Epithelial cell of proximal tubule (primary cell): ENCODE measurements around the gene IGF1R. TPM values are rescaled to one million over a fixed set of nuclear protein-coding genes. Genes with fewer than 3 reads are reported as not detected.

Experiments
- DNase-seq: peaks from one replicate; pipeline ENCODE4 v3.0.0-alpha.2; 2011; ENCODE audit warnings: low read depth
- H3K4me3 ChIP-seq: 2 replicates; pipeline ENCODE4 v1.5.1; 2011; ENCODE audit warnings: low read depth, mild to moderate bottlenecking, low read length
- total RNA-seq: library from RNA; depleted of rRNA; stranded (reverse); fragments of >200 nt; gene quantifications from 2 replicates; pipeline ENCODE4 v1.2.3, GENCODE V29; 2015
- TF ChIP-seq, protein P1 (sequence below): conservative IDR thresholded peaks from 2 replicates; pipeline ENCODE4 v1.5.1; 2012; ENCODE audit warnings: low read depth, mild to moderate bottlenecking, low read length

The IGF1R gene
- total RNA-seq, 1 donor from 2014 or later = 14.5 TPM

DNA sequence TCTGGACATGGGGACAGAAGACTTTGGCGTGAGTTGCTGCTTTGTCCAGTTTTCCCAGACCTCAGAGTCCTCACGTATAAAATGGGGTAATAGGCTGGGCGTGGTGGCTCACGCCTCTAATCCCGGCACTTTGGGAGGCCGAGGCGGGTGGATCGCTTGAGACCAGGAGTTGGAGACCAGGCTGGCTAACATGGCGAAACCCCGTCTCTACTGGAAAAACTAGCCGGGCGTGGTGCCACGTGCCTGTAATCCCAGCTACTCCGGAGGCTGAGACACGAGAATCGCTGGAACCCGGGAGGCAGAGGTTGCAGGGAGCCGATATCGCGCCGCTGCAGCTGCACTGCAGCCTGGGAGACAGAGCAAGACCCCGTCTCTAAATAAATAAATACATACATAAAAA lies 22.7 kb upstream of the IGF1R start:
- no peak for DNase-seq
- no peak overlapping the region for H3K4me3 ChIP-seq
- TF ChIP-seq, protein P1, sequence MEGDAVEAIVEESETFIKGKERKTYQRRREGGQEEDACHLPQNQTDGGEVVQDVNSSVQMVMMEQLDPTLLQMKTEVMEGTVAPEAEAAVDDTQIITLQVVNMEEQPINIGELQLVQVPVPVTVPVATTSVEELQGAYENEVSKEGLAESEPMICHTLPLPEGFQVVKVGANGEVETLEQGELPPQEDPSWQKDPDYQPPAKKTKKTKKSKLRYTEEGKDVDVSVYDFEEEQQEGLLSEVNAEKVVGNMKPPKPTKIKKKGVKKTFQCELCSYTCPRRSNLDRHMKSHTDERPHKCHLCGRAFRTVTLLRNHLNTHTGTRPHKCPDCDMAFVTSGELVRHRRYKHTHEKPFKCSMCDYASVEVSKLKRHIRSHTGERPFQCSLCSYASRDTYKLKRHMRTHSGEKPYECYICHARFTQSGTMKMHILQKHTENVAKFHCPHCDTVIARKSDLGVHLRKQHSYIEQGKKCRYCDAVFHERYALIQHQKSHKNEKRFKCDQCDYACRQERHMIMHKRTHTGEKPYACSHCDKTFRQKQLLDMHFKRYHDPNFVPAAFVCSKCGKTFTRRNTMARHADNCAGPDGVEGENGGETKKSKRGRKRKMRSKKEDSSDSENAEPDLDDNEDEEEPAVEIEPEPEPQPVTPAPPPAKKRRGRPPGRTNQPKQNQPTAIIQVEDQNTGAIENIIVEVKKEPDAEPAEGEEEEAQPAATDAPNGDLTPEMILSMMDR = no peak

- no peak overlapping the region for H3K4me3 ChIP-seq
- TF ChIP-seq, protein P1 = no peak
- no peak for DNase-seq
Observed at GRCh38 chr15:98626153-98626552, 22.2 kb upstream of the IGF1R start.

DNA sequence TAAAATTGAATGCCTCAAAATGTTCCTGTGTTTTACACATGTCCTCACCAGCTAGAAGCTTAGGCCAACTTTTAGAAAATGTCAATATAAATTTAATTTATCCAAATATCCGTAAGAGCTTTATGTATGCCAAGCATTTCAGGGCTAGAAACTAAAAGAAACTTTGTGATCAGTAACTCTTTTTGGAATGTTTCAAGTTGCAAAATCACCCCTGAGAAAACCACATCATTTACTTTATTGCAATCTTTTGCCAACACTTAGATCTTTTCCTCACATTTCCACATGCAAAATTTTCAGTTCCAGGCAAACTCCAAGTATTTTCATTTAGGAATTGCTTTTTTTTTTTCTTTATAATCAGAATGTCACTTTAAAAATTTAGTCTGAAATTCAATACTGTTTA lies 20.1 kb upstream of the IGF1R start:
- no peak overlapping the region for H3K4me3 ChIP-seq
- TF ChIP-seq, protein P1 = no peak
- DNase-seq = no peak

DNA sequence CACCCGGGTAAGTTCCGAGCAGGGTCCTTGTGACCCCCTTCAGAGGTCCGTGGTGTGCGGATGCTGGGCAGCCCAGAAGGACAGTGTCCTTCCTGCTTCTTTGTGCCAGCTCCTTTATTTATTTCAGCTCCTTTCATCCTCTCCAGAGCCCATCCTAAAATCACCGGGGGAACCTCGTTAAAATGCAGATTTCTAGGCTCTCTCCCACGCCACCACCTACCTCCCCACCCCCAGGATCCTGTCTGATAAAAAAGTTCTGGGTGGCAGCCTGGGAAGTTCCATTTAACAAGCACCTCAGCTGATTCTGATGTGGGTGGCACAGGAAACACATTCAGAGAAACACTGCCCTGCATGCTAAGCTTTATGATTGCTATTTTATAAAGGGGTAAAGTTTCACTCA lies 12.5 kb upstream of the IGF1R start:
- TF ChIP-seq, protein P1 = no peak
- DNase-seq = no peak
- H3K4me3 ChIP-seq = no peak overlapping the region

- H3K4me3 ChIP-seq = no peak overlapping the region
- DNase-seq = no peak
- TF ChIP-seq, protein P1 = no peak
Observed at GRCh38 chr15:98643115-98643514, 5.2 kb upstream of the IGF1R start.

DNA sequence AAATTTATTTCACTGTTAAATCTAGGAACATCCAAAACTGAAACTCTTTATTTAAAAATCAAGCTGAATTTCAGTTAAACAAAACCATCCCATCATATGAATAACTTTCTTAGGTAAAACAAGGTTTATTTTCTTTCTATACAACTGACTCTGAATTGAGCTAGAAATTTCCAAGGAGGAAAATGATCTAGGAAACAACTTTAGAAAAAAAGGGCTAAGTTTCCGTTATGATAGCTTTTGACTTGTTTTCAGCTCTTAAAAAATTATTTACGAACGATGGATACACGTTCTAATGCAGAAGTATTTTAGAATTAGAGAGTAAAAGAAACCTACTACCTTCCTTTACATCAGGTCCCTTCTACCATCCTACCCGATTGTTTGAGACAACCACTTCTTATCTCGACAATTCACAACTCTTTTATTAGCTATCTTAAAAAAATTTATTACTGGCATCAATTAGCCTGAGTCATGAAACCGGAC lies 1.8 kb upstream of the IGF1R start:
- TF ChIP-seq, protein P1 = no peak
- no peak for DNase-seq
- H3K4me3 ChIP-seq = peak overlapping the region; percentile 89

DNA sequence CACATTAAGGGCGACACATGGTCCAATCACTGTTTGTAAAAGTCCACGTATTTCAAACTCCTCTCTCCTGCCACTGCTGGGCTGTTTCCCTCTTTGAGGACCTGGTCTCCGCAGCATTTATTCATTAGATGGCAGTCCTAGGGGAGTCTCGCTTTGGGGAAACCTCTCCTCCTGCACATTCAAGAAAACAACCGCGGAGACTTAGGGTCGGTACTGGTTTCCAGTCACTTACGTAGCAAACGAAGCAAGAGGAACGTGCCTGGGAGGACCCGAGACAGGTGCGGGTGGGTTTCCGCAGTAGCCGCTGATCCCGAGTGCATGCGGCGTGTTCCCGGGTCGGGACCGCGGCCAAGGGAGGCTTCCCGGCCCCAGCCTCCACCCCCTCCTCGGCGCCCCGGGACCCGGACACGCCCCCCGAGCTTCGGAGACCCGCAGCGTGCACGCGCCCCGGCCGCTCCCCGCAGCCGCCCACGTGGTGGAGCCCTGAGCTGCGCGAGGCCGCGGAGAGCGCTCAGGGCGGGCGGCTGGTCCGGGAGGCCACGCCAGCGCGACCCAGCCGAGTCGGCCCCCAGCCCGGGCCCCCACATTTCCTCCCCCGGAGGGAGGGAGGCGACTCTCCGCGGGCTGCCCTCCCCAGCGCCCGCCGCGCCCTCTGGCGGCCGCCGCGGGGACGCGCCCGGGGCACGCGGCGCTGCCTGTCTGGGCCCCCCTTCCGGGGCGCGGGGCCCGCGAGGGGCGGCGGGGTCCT lies 1.1 kb upstream of the IGF1R start:
- TF ChIP-seq, protein P1 = no peak
- H3K4me3 ChIP-seq = peak overlapping the region; percentile 89
- DNase-seq = no peak
